Spleen (tissue), 7 donors: ENCODE data around the gene SEPTIN1.

Experiments used
- CTCF ChIP-seq, 11 experiments: fragments of 200-600 bp in 7 of 11; fragments of 450-650 bp in 4 of 11; sonication (generic) in 4 of 11; IDR thresholded peaks in 8 of 11; conservative IDR thresholded peaks in 3 of 11; 1 replicate in 7 of 11; 2 replicates in 4 of 11; pipeline versions ENCODE4 v1.4.0 to v1.8.0; 2016 to 2021; ENCODE audit warnings: antibody characterized with exemption in 11 of 11, inconsistent platforms in 4 of 11, mild to moderate bottlenecking in 1 of 11
- POLR2A ChIP-seq, 3 donors: fragments of 450-650 bp; IDR thresholded peaks; one replicate each; pipeline ENCODE4 v1.5.1; 2017; ENCODE audit warnings: antibody characterized with exemption in 3 of 3, mild to moderate bottlenecking in 1 of 3
- POLR2AphosphoS5 ChIP-seq, 3 donors: sonication (generic); formaldehyde crosslinking; IDR thresholded peaks; one replicate each; pipeline ENCODE4 v1.5.1; 2017; ENCODE audit warnings: antibody characterized with exemption in 3 of 3
- donor health status: DM: no; HTN: no; CAD: no; lungs with moderate emphysema.
- donor health status: DM: no; HTN: no; CAD: no.
- donor health status: DM: no; HTN: no; CAD: no.

- TF ChIP-seq POLR2A (IDR thresholded peaks at IDR 0.05): no peak
- TF ChIP-seq CTCF (IDR thresholded peaks at IDR 0.05 in 8 of 11, conservative IDR thresholded peaks at IDR 0.05 in 3 of 11): no peak
- no peak for TF ChIP-seq POLR2AphosphoS5 (IDR thresholded peaks at IDR 0.05)
These were observed 5.1 kb downstream of the SEPTIN1 start for GRCh38 chr16:30377050-30377811.
